Measurements from ENCODE around the gene OSBPL8. TPM values are rescaled to one million over a fixed set of nuclear protein-coding genes. Genes with fewer than 3 reads are reported as not detected.
A peak's percentile ranks its signal among the peaks of the same experiment; 100 is the strongest.

Gene OSBPL8
- total and polyA plus RNA-seq, 10 of the 15 experiments (the other 5 are each of a cell fraction or from before 2014, with no cell fraction given): 10.4 to 58.0 (median 32.0) TPM

DNA sequence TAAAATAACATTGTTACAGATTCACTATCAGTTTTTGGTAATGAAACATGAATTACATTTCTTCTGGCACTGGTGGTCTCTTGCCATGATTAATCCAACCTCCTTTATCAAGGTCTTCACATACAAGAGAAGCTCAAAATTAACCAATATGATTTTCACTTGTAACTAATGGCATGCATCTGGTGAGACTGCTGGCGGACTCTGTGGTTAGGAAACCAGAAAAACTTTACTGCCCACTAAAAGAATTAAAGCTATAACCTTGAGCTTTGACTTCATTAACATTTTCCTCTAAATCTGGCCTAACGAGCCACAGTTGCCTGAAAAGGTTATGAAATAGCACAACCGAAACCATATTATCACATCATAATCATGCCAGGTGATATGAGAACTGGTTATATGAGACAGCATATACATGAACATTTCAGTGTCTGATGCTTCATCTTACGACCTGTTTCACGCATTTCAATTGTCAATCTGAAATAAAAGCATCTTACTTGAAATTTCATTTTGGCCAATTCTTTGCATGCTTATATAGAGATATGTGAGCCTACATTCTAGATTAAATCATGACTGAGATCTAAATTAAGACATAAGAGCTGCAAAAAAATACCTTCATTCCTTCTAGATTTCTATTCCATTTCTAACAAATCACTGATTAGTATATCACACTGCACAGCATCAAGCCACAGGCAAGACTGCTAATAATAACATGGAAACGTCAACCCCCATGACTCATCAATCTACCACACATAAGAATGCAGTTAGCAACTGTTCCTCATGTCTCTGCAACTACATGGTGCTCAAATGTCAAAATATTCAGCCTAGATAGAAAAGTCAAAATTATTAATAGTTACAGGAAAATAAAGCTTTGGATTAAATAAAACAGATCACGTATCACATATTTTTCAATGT, 89.3 kb downstream of the OSBPL8 start (continued):
- TF ChIP-seq RAD21 (IDR thresholded peaks at IDR 0.05; ENCODE audit: insufficient read depth, low read depth, low read length) (no peak), BHLHE40 (IDR thresholded peaks at IDR 0.05; ENCODE audit: borderline replicate concordance in 1 of 2, low read depth in 2 of 2, low read length in 1 of 2) (no peak), ZZZ3 (IDR thresholded peaks at IDR 0.05; ENCODE audit: control insufficient read depth, insufficient read length, low read depth) (no peak), CREB1 (IDR thresholded peaks at IDR 0.05; ENCODE audit: low read depth) (0 out of 2 replicates have a peak, but pooled peaks have one; percentile 29), RBBP5 (conservative IDR thresholded peaks at IDR 0.05) (no peak), EZH2 (IDR thresholded peaks at IDR 0.05; ENCODE audit: borderline replicate concordance, control insufficient read depth, low read depth, low read length) (no peak), NR2F1 (conservative IDR thresholded peaks at IDR 0.05) (peak; percentile 62), MEF2A (IDR thresholded peaks at IDR 0.05; ENCODE audit: insufficient read depth, low read depth, low read length) (0 out of 2 replicates have a peak, but pooled peaks have one; percentile 43), SREBF1 (IDR thresholded peaks at IDR 0.05; ENCODE audit: low read length) (no peak), SMAD1 (IDR thresholded peaks at IDR 0.05; ENCODE audit: low read depth, partially characterized antibody) (no peak), SMARCA5 (IDR thresholded peaks at IDR 0.05) (0 out of 2 replicates have a peak, but pooled peaks have one; percentile 35), STAT3 (IDR thresholded peaks at IDR 0.05; ENCODE audit: low read depth, low read length) (no peak), NBN (IDR thresholded peaks at IDR 0.05) (no peak), ZNF24 (IDR thresholded peaks at IDR 0.05) (no peak), NFIC (IDR thresholded peaks at IDR 0.05; ENCODE audit: low read depth, low read length) (0 out of 2 replicates have a peak, but pooled peaks have one; percentile 9), IRF4 (IDR thresholded peaks at IDR 0.05; ENCODE audit: low read depth, low read length) (no peak), RCOR1 (conservative IDR thresholded peaks at IDR 0.05; ENCODE audit: low read depth, low read length) (no peak), POLR2AphosphoS5 (IDR thresholded peaks at IDR 0.05; ENCODE audit: low read length) (no peak), KDM1A (IDR thresholded peaks at IDR 0.05; ENCODE audit: borderline replicate concordance) (no peak), TAF1 (IDR thresholded peaks at IDR 0.05; ENCODE audit: borderline replicate concordance, low read depth, low read length) (no peak)
- TF ChIP-seq, protein P1, sequence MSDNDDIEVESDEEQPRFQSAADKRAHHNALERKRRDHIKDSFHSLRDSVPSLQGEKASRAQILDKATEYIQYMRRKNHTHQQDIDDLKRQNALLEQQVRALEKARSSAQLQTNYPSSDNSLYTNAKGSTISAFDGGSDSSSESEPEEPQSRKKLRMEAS (IDR thresholded peaks at IDR 0.05; ENCODE audit: low read depth, low read length): no peak
- TF ChIP-seq, protein P2, sequence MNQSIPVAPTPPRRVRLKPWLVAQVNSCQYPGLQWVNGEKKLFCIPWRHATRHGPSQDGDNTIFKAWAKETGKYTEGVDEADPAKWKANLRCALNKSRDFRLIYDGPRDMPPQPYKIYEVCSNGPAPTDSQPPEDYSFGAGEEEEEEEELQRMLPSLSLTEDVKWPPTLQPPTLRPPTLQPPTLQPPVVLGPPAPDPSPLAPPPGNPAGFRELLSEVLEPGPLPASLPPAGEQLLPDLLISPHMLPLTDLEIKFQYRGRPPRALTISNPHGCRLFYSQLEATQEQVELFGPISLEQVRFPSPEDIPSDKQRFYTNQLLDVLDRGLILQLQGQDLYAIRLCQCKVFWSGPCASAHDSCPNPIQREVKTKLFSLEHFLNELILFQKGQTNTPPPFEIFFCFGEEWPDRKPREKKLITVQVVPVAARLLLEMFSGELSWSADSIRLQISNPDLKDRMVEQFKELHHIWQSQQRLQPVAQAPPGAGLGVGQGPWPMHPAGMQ (IDR thresholded peaks at IDR 0.05; ENCODE audit: borderline replicate concordance): no peak
- TF ChIP-seq, protein P3, sequence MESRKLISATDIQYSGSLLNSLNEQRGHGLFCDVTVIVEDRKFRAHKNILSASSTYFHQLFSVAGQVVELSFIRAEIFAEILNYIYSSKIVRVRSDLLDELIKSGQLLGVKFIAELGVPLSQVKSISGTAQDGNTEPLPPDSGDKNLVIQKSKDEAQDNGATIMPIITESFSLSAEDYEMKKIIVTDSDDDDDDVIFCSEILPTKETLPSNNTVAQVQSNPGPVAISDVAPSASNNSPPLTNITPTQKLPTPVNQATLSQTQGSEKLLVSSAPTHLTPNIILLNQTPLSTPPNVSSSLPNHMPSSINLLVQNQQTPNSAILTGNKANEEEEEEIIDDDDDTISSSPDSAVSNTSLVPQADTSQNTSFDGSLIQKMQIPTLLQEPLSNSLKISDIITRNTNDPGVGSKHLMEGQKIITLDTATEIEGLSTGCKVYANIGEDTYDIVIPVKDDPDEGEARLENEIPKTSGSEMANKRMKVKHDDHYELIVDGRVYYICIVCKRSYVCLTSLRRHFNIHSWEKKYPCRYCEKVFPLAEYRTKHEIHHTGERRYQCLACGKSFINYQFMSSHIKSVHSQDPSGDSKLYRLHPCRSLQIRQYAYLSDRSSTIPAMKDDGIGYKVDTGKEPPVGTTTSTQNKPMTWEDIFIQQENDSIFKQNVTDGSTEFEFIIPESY (IDR thresholded peaks at IDR 0.05): no peak
- TF ChIP-seq, protein P4, sequence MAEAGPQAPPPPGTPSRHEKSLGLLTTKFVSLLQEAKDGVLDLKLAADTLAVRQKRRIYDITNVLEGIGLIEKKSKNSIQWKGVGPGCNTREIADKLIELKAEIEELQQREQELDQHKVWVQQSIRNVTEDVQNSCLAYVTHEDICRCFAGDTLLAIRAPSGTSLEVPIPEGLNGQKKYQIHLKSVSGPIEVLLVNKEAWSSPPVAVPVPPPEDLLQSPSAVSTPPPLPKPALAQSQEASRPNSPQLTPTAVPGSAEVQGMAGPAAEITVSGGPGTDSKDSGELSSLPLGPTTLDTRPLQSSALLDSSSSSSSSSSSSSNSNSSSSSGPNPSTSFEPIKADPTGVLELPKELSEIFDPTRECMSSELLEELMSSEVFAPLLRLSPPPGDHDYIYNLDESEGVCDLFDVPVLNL (IDR thresholded peaks at IDR 0.05; ENCODE audit: low read depth, low read length): no peak
- TF ChIP-seq, protein P5, sequence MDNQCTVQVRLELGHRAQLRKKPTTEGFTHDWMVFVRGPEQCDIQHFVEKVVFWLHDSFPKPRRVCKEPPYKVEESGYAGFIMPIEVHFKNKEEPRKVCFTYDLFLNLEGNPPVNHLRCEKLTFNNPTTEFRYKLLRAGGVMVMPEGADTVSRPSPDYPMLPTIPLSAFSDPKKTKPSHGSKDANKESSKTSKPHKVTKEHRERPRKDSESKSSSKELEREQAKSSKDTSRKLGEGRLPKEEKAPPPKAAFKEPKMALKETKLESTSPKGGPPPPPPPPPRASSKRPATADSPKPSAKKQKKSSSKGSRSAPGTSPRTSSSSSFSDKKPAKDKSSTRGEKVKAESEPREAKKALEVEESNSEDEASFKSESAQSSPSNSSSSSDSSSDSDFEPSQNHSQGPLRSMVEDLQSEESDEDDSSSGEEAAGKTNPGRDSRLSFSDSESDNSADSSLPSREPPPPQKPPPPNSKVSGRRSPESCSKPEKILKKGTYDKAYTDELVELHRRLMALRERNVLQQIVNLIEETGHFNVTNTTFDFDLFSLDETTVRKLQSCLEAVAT (IDR thresholded peaks at IDR 0.05): no peak

All from GM12878 (cell line).